IPS-NIHi7 (cell line): Measurements from ENCODE around the gene PRRT4.

ENCODE experiments used
- DNase-seq: peaks from one replicate; pipeline ENCODE4 v3.0.0; 2012; ENCODE audit warnings: mixed read lengths; ENCODE audit errors: extremely low spot score

The PRRT4 gene

GRCh38 chr7:128395748-128396147 lies 34.3 kb upstream of the PRRT4 start:
- no peak for DNase-seq

GRCh38 chr7:128394904-128395496 lies 33.5 kb upstream of the PRRT4 start:
- no peak for DNase-seq

- no peak for DNase-seq
Measured at GRCh38 chr7:128393526-128394330, 32.2 kb upstream of the PRRT4 start.

GRCh38 chr7:128392446-128393327 lies 31.2 kb upstream of the PRRT4 start:
- no peak for DNase-seq

- DNase-seq = no peak
Measured at GRCh38 chr7:128391805-128392204, 30.3 kb upstream of the PRRT4 start.

- no peak for DNase-seq
Measured at GRCh38 chr7:128390871-128391565, 29.5 kb upstream of the PRRT4 start.

- DNase-seq = no peak
Measured at GRCh38 chr7:128389618-128390329, 28.3 kb upstream of the PRRT4 start.

- DNase-seq = no peak
Measured at GRCh38 chr7:128389085-128389617, 27.7 kb upstream of the PRRT4 start.

- no peak for DNase-seq
Measured at GRCh38 chr7:128388145-128388485, 26.6 kb upstream of the PRRT4 start.

- DNase-seq = peak; percentile 99
Measured at GRCh38 chr7:128387216-128388144, 26.0 kb upstream of the PRRT4 start.

GRCh38 chr7:128385988-128386925 lies 24.8 kb upstream of the PRRT4 start:
- no peak for DNase-seq

GRCh38 chr7:128384726-128385125 lies 23.2 kb upstream of the PRRT4 start:
- no peak for DNase-seq

- DNase-seq = no peak
Measured at GRCh38 chr7:128383776-128384175, 22.3 kb upstream of the PRRT4 start.

- DNase-seq = peak; percentile 85
Measured at GRCh38 chr7:128381161-128381821, 19.8 kb upstream of the PRRT4 start.

GRCh38 chr7:128380483-128381106 lies 19.1 kb upstream of the PRRT4 start:
- no peak for DNase-seq

GRCh38 chr7:128379900-128380479 lies 18.5 kb upstream of the PRRT4 start:
- no peak for DNase-seq

- no peak for DNase-seq
Measured at GRCh38 chr7:128378637-128379036, 17.1 kb upstream of the PRRT4 start.
